Measurements from ENCODE around the gene KIF26A.

DNA sequence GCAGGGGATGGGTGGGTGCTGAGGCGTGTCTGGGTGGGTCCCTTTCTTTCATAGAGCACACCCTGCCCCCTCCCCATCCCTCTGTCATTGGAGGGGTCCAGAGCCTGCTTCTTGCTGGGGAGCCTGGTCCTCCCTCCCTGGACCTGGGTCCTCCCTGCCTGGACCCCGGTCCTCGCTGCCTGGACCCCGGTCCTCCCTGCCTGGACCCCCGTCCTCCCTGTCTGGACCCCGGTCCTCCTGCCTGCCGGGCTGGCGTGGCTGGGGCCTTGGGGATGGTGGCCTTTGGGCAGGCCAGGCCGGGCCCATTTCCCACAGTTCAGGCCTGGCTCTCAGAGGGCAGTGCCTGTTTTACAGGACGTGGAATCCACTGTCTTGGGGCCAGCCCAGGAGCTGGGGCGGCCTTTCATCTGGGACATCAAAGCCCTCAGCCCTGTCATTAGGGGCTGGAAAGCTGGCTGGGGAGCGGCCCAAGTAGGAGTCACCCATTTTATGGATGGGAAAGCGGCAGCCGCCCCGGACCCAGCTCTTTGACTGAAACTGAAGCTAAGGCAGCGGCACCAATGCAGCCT lies 44.6 kb downstream of the KIF26A start:
- TF ChIP-seq CTCF (conservative IDR thresholded peaks at IDR 0.05), result no peak
- TF ChIP-seq ZFX (IDR thresholded peaks at IDR 0.05), result no peak
